Lung (tissue), 12 donors: ENCODE data around the gene IGFBP5. TPM values are rescaled to one million over a fixed set of nuclear protein-coding genes. Genes with fewer than 3 reads are reported as not detected.

ENCODE experiments used
- ATAC-seq: fragments of 200-7000 bp; cut with Tn5 transposase; one replicate; pipeline ENCODE4 v1.9.1; 2020; ENCODE audit warnings: moderate number of reproducible peaks; ENCODE audit not compliant: insufficient read depth, low FRiP score
- DNase-seq, 3 donors: peaks; one replicate each; pipeline ENCODE4 v3.0.0-alpha.2; 2013 to 2017
- H3K27ac ChIP-seq, 2 donors: one replicate each; pipeline ENCODE4 v1.5.1; 2013; ENCODE audit warnings: mild to moderate bottlenecking in 2 of 2, moderate library complexity in 2 of 2, control low read depth in 1 of 2, inconsistent platforms in 1 of 2, low read depth in 1 of 2, low read length in 1 of 2
- H3K27me3 ChIP-seq, 3 donors: one replicate each; pipeline ENCODE4 v1.5.1; 2013; ENCODE audit warnings: low read length in 2 of 3; ENCODE audit not compliant: control insufficient read depth in 3 of 3, insufficient read depth in 3 of 3
- H3K36me3 ChIP-seq, 4 donors: one replicate each; pipeline ENCODE4 v1.5.1; 2013; ENCODE audit warnings: low read length in 4 of 4, mild to moderate bottlenecking in 1 of 4, moderate library complexity in 1 of 4; ENCODE audit not compliant: control insufficient read depth in 4 of 4, insufficient read depth in 4 of 4
- H3K4me1 ChIP-seq, 5 donors: one replicate each; pipeline ENCODE4 v1.5.1; 2013; ENCODE audit warnings: low read length in 5 of 5, mild to moderate bottlenecking in 2 of 5, moderate library complexity in 1 of 5; ENCODE audit not compliant: control insufficient read depth in 5 of 5, insufficient read depth in 5 of 5
- H3K4me3 ChIP-seq: one replicate; pipeline ENCODE4 v1.5.1; 2013; ENCODE audit warnings: mild to moderate bottlenecking, control low read depth, moderate library complexity
- H3K9ac ChIP-seq, 2 donors: one replicate each; pipeline ENCODE4 v1.5.1; 2013; ENCODE audit warnings: low read length in 2 of 2, control low read depth in 1 of 2; ENCODE audit not compliant: insufficient read depth in 1 of 2
- H3K9me3 ChIP-seq, 4 donors: one replicate each; pipeline ENCODE4 v1.5.1; 2013; ENCODE audit warnings: low read length in 3 of 4, mild to moderate bottlenecking in 1 of 4, moderate library complexity in 1 of 4; ENCODE audit not compliant: control insufficient read depth in 4 of 4, insufficient read depth in 3 of 4
- WGBS, 2 donors: extraction: QIAGEN DNeasy Blood & Tissue Kit; methylation state at CpG; one replicate each; pipeline ENCODE4 v1.1.7; 2013; 5-methylcytosine and 5-hydroxymethylcytosine counted together
- polyA plus RNA-seq, 2 donors: library from polyadenylated mRNA; stranded (reverse); fragments of 200-250 nt; gene quantifications; one replicate each; pipeline ENCODE4 v1.2.1, GENCODE V29; 2013
- total RNA-seq, 2 donors: library from RNA; depleted of rRNA in 1 of 2; stranded (reverse); fragments of >200 nt in 1 of 2; gene quantifications; one replicate each; pipeline ENCODE4 v1.2.1, GENCODE V29; 2014 to 2021
- TF ChIP-seq, protein P1 (sequence below): IDR thresholded peaks from 2 replicates; pipeline ENCODE4 v1.5.1; 2012; ENCODE audit warnings: mild to moderate bottlenecking; ENCODE audit errors: control extremely low read depth, extremely low read depth
- donor health status: control.
- donor health status: control.
- donor health status: Bipolar disorder and iron deficiency.
- donor health status: healthy.
- donor health status: DM: yes; HTN: yes; CAD: no.

The IGFBP5 gene
- total and polyA plus RNA-seq, 4 donors: 22.2 to 196 (median 86.8) TPM

DNA sequence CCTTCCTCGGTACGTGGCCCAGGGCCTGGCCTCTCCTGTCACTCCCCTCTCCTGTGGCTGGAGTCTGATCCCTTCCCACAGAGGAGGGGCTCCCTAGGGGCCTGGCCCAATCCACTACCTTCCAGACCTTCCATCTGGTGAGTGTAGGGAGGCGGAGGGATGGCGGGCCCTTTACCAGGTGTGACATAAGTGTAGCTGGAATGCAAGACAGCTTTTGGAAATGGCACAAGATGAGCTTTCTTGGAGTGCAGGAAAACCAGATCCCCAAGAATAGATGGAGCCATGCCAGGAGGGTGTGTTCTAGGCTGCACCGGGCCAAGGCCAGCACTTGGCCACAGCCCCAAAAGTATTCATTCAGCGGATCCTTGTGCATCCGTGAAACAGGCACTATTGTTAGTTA is 30.1 kb downstream of the IGFBP5 start:
- no peak overlapping the region for H3K27ac ChIP-seq
- peaks cover 0 to 11% (median 0%) of the 10 kb centered on the region in 5 donors for H3K4me1 ChIP-seq
- WGBS, 2 donors: 50 to 67% methylated on average over 7 of the region's 7 CpGs

DNA sequence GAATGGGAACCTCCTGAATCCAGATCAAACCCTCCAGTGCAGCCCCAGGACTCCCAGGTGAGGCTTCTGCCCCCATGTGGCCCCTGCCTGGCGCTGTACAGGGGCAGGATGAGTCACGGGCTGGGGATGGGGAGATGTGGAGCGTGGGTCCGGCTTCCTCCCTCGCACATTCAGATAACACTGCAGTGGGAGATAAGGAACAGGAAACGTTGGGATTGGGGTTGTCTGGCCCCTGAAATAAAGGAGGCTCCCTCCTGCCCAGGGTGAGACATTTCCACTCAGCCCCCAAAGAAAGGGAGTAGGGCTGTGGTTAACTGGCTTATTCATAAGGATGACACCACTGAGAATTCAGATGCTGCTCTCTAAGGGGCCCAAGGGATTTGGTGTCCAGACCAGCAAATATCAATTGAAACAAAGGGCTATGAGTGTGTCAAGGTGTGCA is 30.7 kb downstream of the IGFBP5 start:
- no peak overlapping the region for H3K9ac ChIP-seq
- H3K4me3 ChIP-seq: no peak overlapping the region
- H3K4me1 ChIP-seq: peaks cover 0 to 11% (median 1%) of the 10 kb centered on the region in 5 donors
- no peaks in the 10 kb centered on the region for H3K27me3 ChIP-seq
- no peaks in the 10 kb centered on the region for H3K36me3 ChIP-seq
- no peak for ATAC-seq
- TF ChIP-seq, protein P1, sequence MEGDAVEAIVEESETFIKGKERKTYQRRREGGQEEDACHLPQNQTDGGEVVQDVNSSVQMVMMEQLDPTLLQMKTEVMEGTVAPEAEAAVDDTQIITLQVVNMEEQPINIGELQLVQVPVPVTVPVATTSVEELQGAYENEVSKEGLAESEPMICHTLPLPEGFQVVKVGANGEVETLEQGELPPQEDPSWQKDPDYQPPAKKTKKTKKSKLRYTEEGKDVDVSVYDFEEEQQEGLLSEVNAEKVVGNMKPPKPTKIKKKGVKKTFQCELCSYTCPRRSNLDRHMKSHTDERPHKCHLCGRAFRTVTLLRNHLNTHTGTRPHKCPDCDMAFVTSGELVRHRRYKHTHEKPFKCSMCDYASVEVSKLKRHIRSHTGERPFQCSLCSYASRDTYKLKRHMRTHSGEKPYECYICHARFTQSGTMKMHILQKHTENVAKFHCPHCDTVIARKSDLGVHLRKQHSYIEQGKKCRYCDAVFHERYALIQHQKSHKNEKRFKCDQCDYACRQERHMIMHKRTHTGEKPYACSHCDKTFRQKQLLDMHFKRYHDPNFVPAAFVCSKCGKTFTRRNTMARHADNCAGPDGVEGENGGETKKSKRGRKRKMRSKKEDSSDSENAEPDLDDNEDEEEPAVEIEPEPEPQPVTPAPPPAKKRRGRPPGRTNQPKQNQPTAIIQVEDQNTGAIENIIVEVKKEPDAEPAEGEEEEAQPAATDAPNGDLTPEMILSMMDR: no peak
- WGBS, 2 donors: 44 to 54% methylated on average over 6 of the region's 6 CpGs
- no peaks in the 10 kb centered on the region for H3K9me3 ChIP-seq
- no peak overlapping the region for H3K27ac ChIP-seq
- DNase-seq: no peak

More for the DNA sequence above, 30.1 kb downstream of the IGFBP5 start:
- TF ChIP-seq, protein P1: no peak
- H3K36me3 ChIP-seq: no peaks in the 10 kb centered on the region
- no peaks in the 10 kb centered on the region for H3K9me3 ChIP-seq
- H3K27me3 ChIP-seq: no peaks in the 10 kb centered on the region
- no peak overlapping the region for H3K4me3 ChIP-seq
- DNase-seq: peak; percentile 35 to 65 (median 54)
- no peak overlapping the region for H3K9ac ChIP-seq
- no peak for ATAC-seq

DNA sequence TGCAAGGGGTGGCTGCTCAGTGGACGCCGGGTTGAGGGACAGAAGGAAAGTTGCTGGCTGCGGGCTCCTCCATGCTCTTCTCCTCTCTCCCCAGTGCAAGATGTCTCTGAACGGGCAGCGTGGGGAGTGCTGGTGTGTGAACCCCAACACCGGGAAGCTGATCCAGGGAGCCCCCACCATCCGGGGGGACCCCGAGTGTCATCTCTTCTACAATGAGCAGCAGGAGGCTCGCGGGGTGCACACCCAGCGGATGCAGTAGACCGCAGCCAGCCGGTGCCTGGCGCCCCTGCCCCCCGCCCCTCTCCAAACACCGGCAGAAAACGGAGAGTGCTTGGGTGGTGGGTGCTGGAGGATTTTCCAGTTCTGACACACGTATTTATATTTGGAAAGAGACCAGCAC is 31.5 kb downstream of the IGFBP5 start:
- Histone ChIP-seq H3K27ac (no peak overlapping the region), H3K36me3 (no peaks in the 10 kb centered on the region), H3K4me1 (peaks cover 0 to 11% (median 4%) of the 10 kb centered on the region in 5 donors), H3K9ac (no peak overlapping the region), H3K4me3 (no peak overlapping the region), H3K27me3 (no peaks in the 10 kb centered on the region), H3K9me3 (no peaks in the 10 kb centered on the region)
- DNase-seq (no peak), ATAC-seq (no peak)
- WGBS, 2 donors: 92 to 93% methylated on average over 18 of the region's 18 CpGs
- TF ChIP-seq, protein P1: no peak

DNA sequence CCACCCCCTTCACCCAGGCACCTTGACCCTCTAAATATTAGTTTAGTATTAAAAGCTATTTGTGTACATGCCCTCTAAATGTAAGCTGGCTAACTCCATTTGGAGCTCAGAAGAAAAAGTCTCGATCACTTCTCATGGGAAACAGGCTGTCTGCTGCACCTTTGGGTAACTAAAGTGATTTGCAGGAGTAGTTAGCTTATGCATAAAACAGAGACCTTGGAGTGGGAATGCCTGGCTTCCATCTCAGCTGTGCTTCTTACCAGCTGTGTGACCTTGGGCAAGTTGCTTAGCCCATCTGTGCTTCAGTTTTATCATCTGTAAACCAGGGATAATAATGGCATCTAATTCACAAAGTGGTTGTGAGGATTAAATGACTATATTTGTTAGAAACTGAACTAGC is 32.2 kb downstream of the IGFBP5 start:
- DNase-seq (no peak), ATAC-seq (no peak)
- Histone ChIP-seq H3K27me3 (no peaks in the 10 kb centered on the region), H3K4me3 (no peak overlapping the region), H3K9ac (no peak overlapping the region), H3K4me1 (peaks cover 0 to 11% (median 4%) of the 10 kb centered on the region in 5 donors), H3K27ac (no peak overlapping the region), H3K9me3 (no peaks in the 10 kb centered on the region), H3K36me3 (no peaks in the 10 kb centered on the region)
- WGBS, 2 donors: 97 to 99% methylated on average over 1 of the region's 1 CpG
- TF ChIP-seq, protein P1: no peak
